Measurements from ENCODE around the gene SIGLEC12.
A peak's percentile ranks its signal among the peaks of the same experiment; 100 is the strongest.

DNA sequence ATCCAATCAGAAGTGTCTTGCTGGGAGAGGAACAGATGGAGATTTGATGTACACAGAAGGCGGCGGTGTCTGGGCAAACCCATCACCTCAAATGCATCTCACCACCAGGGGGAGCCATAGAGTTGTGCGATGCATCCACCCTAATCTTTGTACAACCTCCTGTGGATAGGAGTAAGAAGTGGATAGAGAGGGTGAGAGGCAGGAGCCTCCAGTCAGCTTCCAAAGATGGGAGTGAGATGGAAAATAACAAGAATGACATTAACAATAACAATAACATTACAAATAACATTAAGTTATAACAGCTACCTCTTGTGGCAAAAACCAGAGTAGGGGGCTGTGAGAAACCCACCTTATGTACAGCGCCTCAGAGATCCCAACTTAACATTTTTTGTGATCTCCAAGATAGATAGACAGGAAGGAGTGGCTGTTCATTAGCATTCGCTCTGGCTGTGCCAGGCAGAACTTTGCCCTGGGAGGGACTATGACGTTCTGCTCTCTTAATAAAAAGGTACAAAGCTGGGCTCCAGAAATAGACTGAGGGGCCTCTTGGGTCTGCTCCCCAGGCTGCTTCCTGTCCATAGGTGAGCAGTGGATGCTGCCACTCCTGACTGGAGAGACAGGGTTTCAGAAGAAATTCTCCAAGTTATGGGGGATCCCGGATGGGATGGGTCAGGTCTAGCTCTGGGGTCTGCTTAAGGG is 28.4 kb downstream of the SIGLEC12 start:
- TF ChIP-seq, protein P1, sequence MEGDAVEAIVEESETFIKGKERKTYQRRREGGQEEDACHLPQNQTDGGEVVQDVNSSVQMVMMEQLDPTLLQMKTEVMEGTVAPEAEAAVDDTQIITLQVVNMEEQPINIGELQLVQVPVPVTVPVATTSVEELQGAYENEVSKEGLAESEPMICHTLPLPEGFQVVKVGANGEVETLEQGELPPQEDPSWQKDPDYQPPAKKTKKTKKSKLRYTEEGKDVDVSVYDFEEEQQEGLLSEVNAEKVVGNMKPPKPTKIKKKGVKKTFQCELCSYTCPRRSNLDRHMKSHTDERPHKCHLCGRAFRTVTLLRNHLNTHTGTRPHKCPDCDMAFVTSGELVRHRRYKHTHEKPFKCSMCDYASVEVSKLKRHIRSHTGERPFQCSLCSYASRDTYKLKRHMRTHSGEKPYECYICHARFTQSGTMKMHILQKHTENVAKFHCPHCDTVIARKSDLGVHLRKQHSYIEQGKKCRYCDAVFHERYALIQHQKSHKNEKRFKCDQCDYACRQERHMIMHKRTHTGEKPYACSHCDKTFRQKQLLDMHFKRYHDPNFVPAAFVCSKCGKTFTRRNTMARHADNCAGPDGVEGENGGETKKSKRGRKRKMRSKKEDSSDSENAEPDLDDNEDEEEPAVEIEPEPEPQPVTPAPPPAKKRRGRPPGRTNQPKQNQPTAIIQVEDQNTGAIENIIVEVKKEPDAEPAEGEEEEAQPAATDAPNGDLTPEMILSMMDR (IDR thresholded peaks at IDR 0.05) = peak; percentile 58 to 76 (median 73)
- no peak for TF ChIP-seq POLR2A (IDR thresholded peaks at IDR 0.05)
